Effector CD4-positive, alpha-beta T cell (primary cell): ENCODE measurements around the gene FKBP7.
"Not testable (repeated sequence)": the region's sequence is repeated elsewhere in the genome, so short reads cannot be mapped to it uniquely, and the experiment has no call there.

Experiments
- DNase-seq: peaks from one replicate; pipeline ENCODE4 v3.0.0-alpha.2; 2020

FKBP7 gene

GRCh38 chr2:178484245-178485041 lies 6.0 kb upstream of the FKBP7 start:
- DNase-seq: no peak

GRCh38 chr2:178482437-178482836 lies 4.0 kb upstream of the FKBP7 start:
- DNase-seq: no peak

GRCh38 chr2:178480227-178481181 lies 2.1 kb upstream of the FKBP7 start, which contains the start of gene PLEKHA3:
TSS of gene PLEKHA3 (plus strand) at chr2:178480457. CDS start at chr2:178480870, 413 bp downstream.
- DNase-seq: peak; percentile 68

- no peak for DNase-seq
Measured at GRCh38 chr2:178479758-178480226, 1.4 kb upstream of the FKBP7 start.

GRCh38 chr2:178479275-178479616 lies 846 bp upstream of the FKBP7 start:
- no peak for DNase-seq

GRCh38 chr2:178478130-178478438 lies 316 bp downstream of the FKBP7 start:
- DNase-seq: no peak

GRCh38 chr2:178477443-178478129 lies 814 bp downstream of the FKBP7 start:
- no peak for DNase-seq

GRCh38 chr2:178476477-178476876 lies 1.9 kb downstream of the FKBP7 start:
- no peak for DNase-seq

GRCh38 chr2:178474560-178474959 lies 3.8 kb downstream of the FKBP7 start:
- no peak for DNase-seq

GRCh38 chr2:178473931-178474330 lies 4.5 kb downstream of the FKBP7 start:
- no peak for DNase-seq

GRCh38 chr2:178473373-178473772 lies 5.0 kb downstream of the FKBP7 start:
- DNase-seq: no peak

GRCh38 chr2:178471313-178471712 lies 7.1 kb downstream of the FKBP7 start:
- DNase-seq: not testable (repeated sequence)

- no peak for DNase-seq
Measured at GRCh38 chr2:178469219-178469849, 9.1 kb downstream of the FKBP7 start.

GRCh38 chr2:178457390-178457886 lies 21.0 kb downstream of the FKBP7 start:
- no peak for DNase-seq

- no peak for DNase-seq
Measured at GRCh38 chr2:178455947-178456346, 22.5 kb downstream of the FKBP7 start.

GRCh38 chr2:178452870-178453269 lies 25.5 kb downstream of the FKBP7 start:
- no peak for DNase-seq

GRCh38 chr2:178452334-178452733 lies 26.1 kb downstream of the FKBP7 start:
- no peak for DNase-seq

- DNase-seq: peak; percentile 91
Measured at GRCh38 chr2:178450774-178451525, 27.4 kb downstream of the FKBP7 start, which contains the start of the genes PJVK and PRKRA. TSS of gene PJVK (plus strand) at chr2:178451378. CDS start at chr2:178453410, 2,032 bp downstream. TSS of gene PRKRA (minus strand) at chr2:178451175. CDS start at chr2:178451030, 145 bp downstream.

GRCh38 chr2:178450524-178450773 lies 28.0 kb downstream of the FKBP7 start:
- DNase-seq: peak; percentile 71

- no peak for DNase-seq
Measured at GRCh38 chr2:178449700-178450523, 28.5 kb downstream of the FKBP7 start.
